Measurements from ENCODE around the gene FAM227A. TPM values are rescaled to one million over a fixed set of nuclear protein-coding genes. Genes with fewer than 3 reads are reported as not detected.

Gene FAM227A
- total RNA-seq, 1 donor from 2014 or later = 10.3 TPM

- no peaks in the 10 kb centered on the region for H3K27me3 Mint-ChIP-seq (ENCODE audit: low read depth)
- no peak for DNase-seq (ENCODE audit: low spot score in 2 of 2, unreplicated experiment in 2 of 2)
- H3K9me3 Mint-ChIP-seq = no peaks in the 10 kb centered on the region
- H3K27ac Mint-ChIP-seq = peak overlapping the region; percentile 98
- H3K4me3 Mint-ChIP-seq = peak overlapping the region; percentile 98
- no peak for TF ChIP-seq CTCF (IDR thresholded peaks at IDR 0.05; ENCODE audit: unreplicated experiment)
- H3K4me1 Mint-ChIP-seq = peaks cover 52% of the 10 kb centered on the region
- H3K36me3 Mint-ChIP-seq = peaks cover 14% of the 10 kb centered on the region
Observed at GRCh38 chr22:38696606-38697424, 40.6 kb upstream of the FAM227A start.

- no peaks in the 10 kb centered on the region for H3K27me3 Mint-ChIP-seq (ENCODE audit: low read depth)
- H3K36me3 Mint-ChIP-seq = peaks cover 20% of the 10 kb centered on the region
- H3K27ac Mint-ChIP-seq = peak overlapping the region; percentile 77
- no peak for DNase-seq (ENCODE audit: low spot score in 2 of 2, unreplicated experiment in 2 of 2)
- no peak for TF ChIP-seq CTCF (IDR thresholded peaks at IDR 0.05; ENCODE audit: unreplicated experiment)
- H3K4me1 Mint-ChIP-seq = peaks cover 43% of the 10 kb centered on the region
- H3K9me3 Mint-ChIP-seq = no peaks in the 10 kb centered on the region
- H3K4me3 Mint-ChIP-seq = no peak overlapping the region
Observed at GRCh38 chr22:38694940-38695339, 38.7 kb upstream of the FAM227A start.

- TF ChIP-seq CTCF (IDR thresholded peaks at IDR 0.05; ENCODE audit: unreplicated experiment) = no peak
- Mint-ChIP-seq H3K27me3 (ENCODE audit: low read depth) (no peaks in the 10 kb centered on the region), H3K36me3 (peaks cover 20% of the 10 kb centered on the region), H3K9me3 (no peaks in the 10 kb centered on the region), H3K4me3 (no peak overlapping the region), H3K4me1 (peaks cover 35% of the 10 kb centered on the region), H3K27ac (no peak overlapping the region)
- DNase-seq (ENCODE audit: low spot score in 2 of 2, unreplicated experiment in 2 of 2) = no peak
Observed at GRCh38 chr22:38694049-38694448, 37.9 kb upstream of the FAM227A start.

GRCh38 chr22:38689651-38690050, 33.5 kb upstream of the FAM227A start:
- H3K9me3 Mint-ChIP-seq = no peaks in the 10 kb centered on the region
- H3K36me3 Mint-ChIP-seq = peaks cover 37% of the 10 kb centered on the region

GRCh38 chr22:38685761-38686160, 29.6 kb upstream of the FAM227A start:
- H3K4me3 Mint-ChIP-seq = no peak overlapping the region
- peaks cover 47% of the 10 kb centered on the region for H3K36me3 Mint-ChIP-seq
- peaks cover 5% of the 10 kb centered on the region for H3K9me3 Mint-ChIP-seq
- H3K4me1 Mint-ChIP-seq = peaks cover 15% of the 10 kb centered on the region
- H3K27ac Mint-ChIP-seq = no peak overlapping the region
- no peak for TF ChIP-seq CTCF (IDR thresholded peaks at IDR 0.05; ENCODE audit: unreplicated experiment)
- H3K27me3 Mint-ChIP-seq (ENCODE audit: low read depth) = no peaks in the 10 kb centered on the region
- DNase-seq (ENCODE audit: low spot score in 2 of 2, unreplicated experiment in 2 of 2) = no peak

More at GRCh38 chr22:38689651-38690050, 33.5 kb upstream of the FAM227A start:
- DNase-seq (ENCODE audit: low spot score in 2 of 2, unreplicated experiment in 2 of 2) = no peak
- H3K4me3 Mint-ChIP-seq = no peak overlapping the region
- TF ChIP-seq CTCF (IDR thresholded peaks at IDR 0.05; ENCODE audit: unreplicated experiment) = no peak
- no peaks in the 10 kb centered on the region for H3K4me1 Mint-ChIP-seq
- no peak overlapping the region for H3K27ac Mint-ChIP-seq
- no peaks in the 10 kb centered on the region for H3K27me3 Mint-ChIP-seq (ENCODE audit: low read depth)
